Smooth muscle cell (in vitro differentiated cells): Measurements from ENCODE around the gene LGALS3BP. TPM values are rescaled to one million over a fixed set of nuclear protein-coding genes. Genes with fewer than 3 reads are reported as not detected.

Source experiments
- DNase-seq: peaks from one replicate; lab custom pipeline; 2025; ENCODE audit not compliant: unreplicated experiment; lab: John Stamatoyannopoulos, UW
- H2AFZ ChIP-seq: fragments of 200-600 bp; sonication (generic); 2 replicates; pipeline ENCODE4 v1.6.0; 2016; ENCODE audit warnings: antibody characterized with exemption, low read depth, mild to moderate bottlenecking
- H3F3A ChIP-seq: fragments of 200-600 bp; sonication (generic); 2 replicates; pipeline ENCODE4 v1.6.0; 2017; ENCODE audit warnings: antibody characterized with exemption, low read depth
- H3K27ac ChIP-seq: fragments of 200-600 bp; sonication (generic); 2 replicates; pipeline ENCODE4 v1.5.1; 2016; ENCODE audit warnings: low read depth, mild to moderate bottlenecking
- H3K27me3 ChIP-seq: fragments of 200-600 bp; sonication (generic); 2 replicates; pipeline ENCODE4 v1.6.1; 2016; ENCODE audit warnings: low read depth, mild to moderate bottlenecking
- H3K36me3 ChIP-seq: fragments of 200-600 bp; sonication (generic); 2 replicates; pipeline ENCODE4 v1.5.1; 2016; ENCODE audit warnings: low read depth
- H3K4me1 ChIP-seq: fragments of 200-600 bp; sonication (generic); 2 replicates; pipeline ENCODE4 v1.5.1; 2016; ENCODE audit warnings: low read depth
- H3K4me2 ChIP-seq: fragments of 200-600 bp; sonication (generic); 2 replicates; pipeline ENCODE4 v1.6.0; 2016; ENCODE audit warnings: mild to moderate bottlenecking
- H3K4me3 ChIP-seq: fragments of 200-600 bp; sonication (generic); 2 replicates; pipeline ENCODE4 v1.5.1; 2016; ENCODE audit warnings: mild to moderate bottlenecking
- H3K79me2 ChIP-seq: fragments of 200-600 bp; sonication (generic); 2 replicates; pipeline ENCODE4 v1.6.0; 2016; ENCODE audit warnings: low read depth, mild to moderate bottlenecking
- H3K9ac ChIP-seq: fragments of 200-600 bp; sonication (generic); 2 replicates; pipeline ENCODE4 v1.6.0; 2016; ENCODE audit warnings: low read depth
- H3K9me3 ChIP-seq: fragments of 200-600 bp; sonication (generic); replicated peaks from 2 replicates; pipeline ENCODE4 v1.5.1; 2016; ENCODE audit warnings: low read depth
- H4K20me1 ChIP-seq: fragments of 200-600 bp; sonication (generic); 2 replicates; pipeline ENCODE4 v1.6.0; 2016; ENCODE audit warnings: low read depth
- whole genome bisulfite sequencing: methylation state at CpG from one replicate; pipeline ENCODE4 v1.1.7; 2016; ENCODE audit warnings: low lambda C conversion rate; 5-methylcytosine and 5-hydroxymethylcytosine counted together
- polyA plus RNA-seq: library from polyadenylated mRNA; unstranded; fragments of >200 nt; fragmentation: Nextera tagmentation; extraction: Ambion mirVana; gene quantifications from 2 replicates; pipeline ENCODE4 v1.2.1, GENCODE V29; 2016
- total RNA-seq: library from RNA; depleted of rRNA; stranded (reverse); fragments of >200 nt; gene quantifications from 2 replicates; pipeline ENCODE4 v1.2.3, GENCODE V29; 2014
- TF ChIP-seq, protein P1 (sequence below): fragments of 200-600 bp; sonication (generic); IDR thresholded peaks from 2 replicates; pipeline ENCODE4 v1.5.1; 2017; ENCODE audit warnings: borderline replicate concordance, mild to moderate bottlenecking, antibody characterized with exemption; ENCODE audit not compliant: insufficient read depth, poor library complexity, severe bottlenecking

LGALS3BP gene
- total and polyA plus RNA-seq, 2 experiments from 2014 or later, result 66.5 to 151 TPM

DNA sequence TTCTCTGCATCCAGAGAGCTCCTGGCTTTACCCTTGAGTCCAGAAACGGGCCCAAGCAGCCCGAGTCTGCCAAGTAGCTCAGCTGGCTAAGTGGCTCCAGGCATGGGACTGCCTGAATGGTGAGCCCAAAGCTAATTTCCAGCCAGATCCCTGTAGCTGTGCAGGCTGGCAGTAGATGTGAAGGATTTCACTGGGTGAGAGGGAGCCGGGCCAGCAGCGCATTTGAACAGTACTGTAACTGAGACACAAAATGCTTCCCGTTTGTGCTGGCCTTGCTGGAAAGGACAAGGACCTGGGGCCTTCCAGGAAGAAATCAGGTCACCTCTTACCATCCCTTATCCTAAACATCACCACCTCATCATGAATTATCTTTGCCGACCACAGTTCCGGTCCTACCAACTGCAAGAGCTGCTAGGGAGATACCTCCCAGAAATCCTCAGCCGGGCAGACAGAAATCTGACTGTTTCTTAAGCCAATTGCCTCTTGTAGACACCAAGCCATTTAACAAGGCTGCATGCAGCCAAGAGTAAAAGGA lies 58.2 kb downstream of the LGALS3BP start:
- H3K36me3 ChIP-seq, result no peaks in the 10 kb centered on the region
- TF ChIP-seq, protein P1, sequence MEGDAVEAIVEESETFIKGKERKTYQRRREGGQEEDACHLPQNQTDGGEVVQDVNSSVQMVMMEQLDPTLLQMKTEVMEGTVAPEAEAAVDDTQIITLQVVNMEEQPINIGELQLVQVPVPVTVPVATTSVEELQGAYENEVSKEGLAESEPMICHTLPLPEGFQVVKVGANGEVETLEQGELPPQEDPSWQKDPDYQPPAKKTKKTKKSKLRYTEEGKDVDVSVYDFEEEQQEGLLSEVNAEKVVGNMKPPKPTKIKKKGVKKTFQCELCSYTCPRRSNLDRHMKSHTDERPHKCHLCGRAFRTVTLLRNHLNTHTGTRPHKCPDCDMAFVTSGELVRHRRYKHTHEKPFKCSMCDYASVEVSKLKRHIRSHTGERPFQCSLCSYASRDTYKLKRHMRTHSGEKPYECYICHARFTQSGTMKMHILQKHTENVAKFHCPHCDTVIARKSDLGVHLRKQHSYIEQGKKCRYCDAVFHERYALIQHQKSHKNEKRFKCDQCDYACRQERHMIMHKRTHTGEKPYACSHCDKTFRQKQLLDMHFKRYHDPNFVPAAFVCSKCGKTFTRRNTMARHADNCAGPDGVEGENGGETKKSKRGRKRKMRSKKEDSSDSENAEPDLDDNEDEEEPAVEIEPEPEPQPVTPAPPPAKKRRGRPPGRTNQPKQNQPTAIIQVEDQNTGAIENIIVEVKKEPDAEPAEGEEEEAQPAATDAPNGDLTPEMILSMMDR, result no peak

More for the DNA sequence above, 58.2 kb downstream of the LGALS3BP start:
- H3K4me2 ChIP-seq, result no peak overlapping the region
- no peak overlapping the region for H3K4me3 ChIP-seq
- no peak overlapping the region for H3K9ac ChIP-seq
- H3K4me1 ChIP-seq, result peaks cover 11% of the 10 kb centered on the region
- DNase-seq, result no peak
- 84% methylated on average over 8 of the region's 8 CpGs for WGBS
- peaks cover 76% of the 10 kb centered on the region for H4K20me1 ChIP-seq
- H3F3A ChIP-seq, result peaks cover 9% of the 10 kb centered on the region
- no peak overlapping the region for H2AFZ ChIP-seq
- no peak overlapping the region for H3K27ac ChIP-seq
- H3K9me3 ChIP-seq, result no peaks in the 10 kb centered on the region
- H3K79me2 ChIP-seq, result peaks cover 76% of the 10 kb centered on the region
- H3K27me3 ChIP-seq, result no peaks in the 10 kb centered on the region

Other genes with a start within 250 kb of the LGALS3BP start
- gene CYTH1, start 197.7 kb downstream of the LGALS3BP start, total RNA-seq, result 17.4 and 19.3 TPM in 2 replicates
- gene CYTH1, start 197.7 kb downstream of the LGALS3BP start, polyA plus RNA-seq, result 14.1 and 26.9 TPM in 2 replicates
- gene USP36, start 139.1 kb downstream of the LGALS3BP start, total RNA-seq, result 14.3 and 29.0 TPM in 2 replicates
- 17.6 and 31.4 TPM in 2 replicates for gene USP36, start 139.1 kb downstream of the LGALS3BP start, polyA plus RNA-seq
- gene CEP295NL, start 76.7 kb downstream of the LGALS3BP start, total RNA-seq, result 0.85 and 1.2 TPM in 2 replicates
- 1.8 TPM in 1 of 2 replicates, not detected in the other for gene CEP295NL, start 76.7 kb downstream of the LGALS3BP start, polyA plus RNA-seq
- 111 TPM in 2 replicates for gene TIMP2, start 54.5 kb downstream of the LGALS3BP start, total RNA-seq
- 37.8 and 40.9 TPM in 2 replicates for gene TIMP2, start 54.5 kb downstream of the LGALS3BP start, polyA plus RNA-seq
- 41.9 and 42.1 TPM in 2 replicates for gene CANT1, start 29.8 kb upstream of the LGALS3BP start, total RNA-seq
- 36.5 and 38.3 TPM in 2 replicates for gene CANT1, start 29.8 kb upstream of the LGALS3BP start, polyA plus RNA-seq
- gene C1QTNF1, start 44.2 kb upstream of the LGALS3BP start, total RNA-seq, result 5.1 and 5.7 TPM in 2 replicates
- gene C1QTNF1, start 44.2 kb upstream of the LGALS3BP start, polyA plus RNA-seq, result 9.4 and 10.0 TPM in 2 replicates
- 3.8 and 7.8 TPM in 2 replicates for gene ENGASE, start 94.9 kb upstream of the LGALS3BP start, total RNA-seq
- 9.6 and 11.2 TPM in 2 replicates for gene ENGASE, start 94.9 kb upstream of the LGALS3BP start, polyA plus RNA-seq